Activated T-cell treated with anti-CD3 and anti-CD28 coated beads, Interleukin-2, amount 50 U/mL, for 72 hours (primary cell): Measurements from ENCODE around the gene LRIG1. TPM values are rescaled to one million over a fixed set of nuclear protein-coding genes. Genes with fewer than 3 reads are reported as not detected.

Experiments used
- ATAC-seq, 2 donors: fragments of 150-1000 bp; cut with Tn5 transposase; replicated peaks in 1 of 2; 2 replicates each; pipeline ENCODE4 v1.10.0; 2021; ENCODE audit warnings: moderate library complexity in 2 of 2, mild to moderate bottlenecking in 1 of 2
- DNase-seq, 2 donors: peaks; one replicate each; pipeline ENCODE4 v3.0.0; 2021 to 2022; ENCODE audit warnings: mixed read lengths in 1 of 2
- H3K27ac Mint-ChIP-seq: one replicate; pipeline ENCODE4 v1.8.0; 2022; ENCODE audit warnings: mild to moderate bottlenecking, moderate library complexity, mixed read lengths
- H3K27me3 Mint-ChIP-seq: one replicate; pipeline ENCODE4 v1.8.0; 2022; ENCODE audit warnings: low read depth, mixed read lengths
- H3K36me3 Mint-ChIP-seq, 2 donors: one replicate each; pipeline ENCODE4 v1.8.0; 2022; ENCODE audit warnings: mixed read lengths in 2 of 2, mild to moderate bottlenecking in 1 of 2; ENCODE audit not compliant: insufficient read depth in 2 of 2
- H3K4me1 Mint-ChIP-seq: one replicate; pipeline ENCODE4 v1.8.0; 2022; ENCODE audit warnings: low read depth, mixed read lengths
- H3K4me3 Mint-ChIP-seq, 2 donors: one replicate each; pipeline ENCODE4 v1.8.0; 2022; ENCODE audit warnings: mild to moderate bottlenecking in 2 of 2, mixed read lengths in 2 of 2, moderate library complexity in 2 of 2
- H3K9me3 Mint-ChIP-seq, 2 donors: one replicate each; pipeline ENCODE4 v1.8.0; 2022; ENCODE audit warnings: mixed read lengths in 2 of 2
- total RNA-seq, 2 donors: library from RNA; stranded (reverse); gene quantifications; one replicate each; pipeline ENCODE4 v1.2.3, GENCODE V29; 2022

LRIG1 gene
- total RNA-seq, 2 donors from 2014 or later = 21.6 to 44.8 TPM

GRCh38 chr3:66527246-66527645 is 26.4 kb upstream of the LRIG1 start:
- H3K9me3 Mint-ChIP-seq = no peaks in the 10 kb centered on the region

GRCh38 chr3:66525771-66526170 is 24.9 kb upstream of the LRIG1 start:
- H3K4me1 Mint-ChIP-seq = peaks cover 7% of the 10 kb centered on the region
- peaks cover 24% of the 10 kb centered on the region for H3K27me3 Mint-ChIP-seq
- ATAC-seq (no peak), DNase-seq (no peak)
- no peaks in the 10 kb centered on the region for H3K9me3 Mint-ChIP-seq
- no peak overlapping the region for H3K4me3 Mint-ChIP-seq
- no peak overlapping the region for H3K27ac Mint-ChIP-seq
- H3K36me3 Mint-ChIP-seq = peaks cover 0 to 1% of the 10 kb centered on the region in 2 donors

More at GRCh38 chr3:66527246-66527645, 26.4 kb upstream of the LRIG1 start:
- peaks cover 0 to 1% of the 10 kb centered on the region in 2 donors for H3K36me3 Mint-ChIP-seq
- DNase-seq = no peak
- no peak for ATAC-seq
- H3K27ac Mint-ChIP-seq = no peak overlapping the region
- peaks cover 7% of the 10 kb centered on the region for H3K4me1 Mint-ChIP-seq
- H3K27me3 Mint-ChIP-seq = peaks cover 24% of the 10 kb centered on the region
- H3K4me3 Mint-ChIP-seq = no peak overlapping the region

GRCh38 chr3:66520724-66521123 is 19.9 kb upstream of the LRIG1 start:
- H3K4me3 Mint-ChIP-seq = no peak overlapping the region
- H3K9me3 Mint-ChIP-seq = no peaks in the 10 kb centered on the region
- peaks cover 0 to 1% of the 10 kb centered on the region in 2 donors for H3K36me3 Mint-ChIP-seq
- peaks cover 7% of the 10 kb centered on the region for H3K4me1 Mint-ChIP-seq
- peaks cover 17% of the 10 kb centered on the region for H3K27me3 Mint-ChIP-seq
- ATAC-seq (no peak), DNase-seq (no peak)
- no peak overlapping the region for H3K27ac Mint-ChIP-seq

- no peaks in the 10 kb centered on the region for H3K9me3 Mint-ChIP-seq
- ATAC-seq = no peak
- no peaks in the 10 kb centered on the region for H3K4me1 Mint-ChIP-seq
- no peaks in the 10 kb centered on the region for H3K36me3 Mint-ChIP-seq
- no peaks in the 10 kb centered on the region for H3K27me3 Mint-ChIP-seq
- no peak overlapping the region for H3K4me3 Mint-ChIP-seq
- no peak overlapping the region for H3K27ac Mint-ChIP-seq
- no peak for DNase-seq
Measured at GRCh38 chr3:66518644-66519043, 17.8 kb upstream of the LRIG1 start.

- Mint-ChIP-seq H3K4me1 (no peaks in the 10 kb centered on the region), H3K36me3 (no peaks in the 10 kb centered on the region), H3K27me3 (no peaks in the 10 kb centered on the region), H3K9me3 (no peaks in the 10 kb centered on the region), H3K4me3 (no peak overlapping the region), H3K27ac (no peak overlapping the region)
- ATAC-seq (no peak), DNase-seq (no peak)
Measured at GRCh38 chr3:66518126-66518525, 17.3 kb upstream of the LRIG1 start.

- no peaks in the 10 kb centered on the region for H3K27me3 Mint-ChIP-seq
- ATAC-seq (no peak), DNase-seq (no peak)
- H3K4me3 Mint-ChIP-seq = no peak overlapping the region
- H3K36me3 Mint-ChIP-seq = no peaks in the 10 kb centered on the region
- no peaks in the 10 kb centered on the region for H3K9me3 Mint-ChIP-seq
- H3K4me1 Mint-ChIP-seq = no peaks in the 10 kb centered on the region
- no peak overlapping the region for H3K27ac Mint-ChIP-seq
Measured at GRCh38 chr3:66517241-66517640, 16.4 kb upstream of the LRIG1 start.

GRCh38 chr3:66508461-66508860 is 7.6 kb upstream of the LRIG1 start:
- ATAC-seq = no peak
- peaks cover 8% of the 10 kb centered on the region for H3K4me1 Mint-ChIP-seq

GRCh38 chr3:66507423-66508260 is 6.8 kb upstream of the LRIG1 start:
- no peaks in the 10 kb centered on the region for H3K9me3 Mint-ChIP-seq
- H3K27me3 Mint-ChIP-seq = peaks cover 11% of the 10 kb centered on the region
- no peak overlapping the region for H3K4me3 Mint-ChIP-seq
- no peak for DNase-seq
- peaks cover 16% of the 10 kb centered on the region for H3K4me1 Mint-ChIP-seq
- H3K27ac Mint-ChIP-seq = no peak overlapping the region
- no peaks in the 10 kb centered on the region for H3K36me3 Mint-ChIP-seq
- no peak for ATAC-seq

More at GRCh38 chr3:66508461-66508860, 7.6 kb upstream of the LRIG1 start:
- no peaks in the 10 kb centered on the region for H3K36me3 Mint-ChIP-seq
- no peak for DNase-seq
- no peak overlapping the region for H3K27ac Mint-ChIP-seq
- no peak overlapping the region for H3K4me3 Mint-ChIP-seq
- no peaks in the 10 kb centered on the region for H3K9me3 Mint-ChIP-seq
- peaks cover 4% of the 10 kb centered on the region for H3K27me3 Mint-ChIP-seq

- ATAC-seq (no peak), DNase-seq (no peak)
- Mint-ChIP-seq H3K27me3 (peaks cover 26% of the 10 kb centered on the region), H3K27ac (no peak overlapping the region), H3K4me3 (no peak overlapping the region), H3K4me1 (peaks cover 30% of the 10 kb centered on the region), H3K36me3 (no peaks in the 10 kb centered on the region), H3K9me3 (no peaks in the 10 kb centered on the region)
Measured at GRCh38 chr3:66506154-66506553, 5.3 kb upstream of the LRIG1 start.

- no peak for DNase-seq
- no peak overlapping the region for H3K27ac Mint-ChIP-seq
- no peaks in the 10 kb centered on the region for H3K36me3 Mint-ChIP-seq
- H3K27me3 Mint-ChIP-seq = peaks cover 27% of the 10 kb centered on the region
- H3K4me3 Mint-ChIP-seq = no peak overlapping the region
- H3K9me3 Mint-ChIP-seq = no peaks in the 10 kb centered on the region
- H3K4me1 Mint-ChIP-seq = peaks cover 32% of the 10 kb centered on the region
- ATAC-seq = no peak
Measured at GRCh38 chr3:66504850-66505641, 4.2 kb upstream of the LRIG1 start.

GRCh38 chr3:66502981-66503380 is 2.2 kb upstream of the LRIG1 start:
- no peaks in the 10 kb centered on the region for H3K9me3 Mint-ChIP-seq
- DNase-seq (no peak), ATAC-seq (no peak)
- H3K36me3 Mint-ChIP-seq = peaks cover 5 to 6% of the 10 kb centered on the region in 2 donors
- peaks cover 52% of the 10 kb centered on the region for H3K4me1 Mint-ChIP-seq
- peak overlapping the region in 1 of 2 donors; percentile 40 for H3K4me3 Mint-ChIP-seq
- peaks cover 40% of the 10 kb centered on the region for H3K27me3 Mint-ChIP-seq
- no peak overlapping the region for H3K27ac Mint-ChIP-seq

GRCh38 chr3:66502245-66502874 is 1.5 kb upstream of the LRIG1 start:
- Mint-ChIP-seq H3K4me1 (peaks cover 58% of the 10 kb centered on the region), H3K27me3 (peaks cover 40% of the 10 kb centered on the region), H3K9me3 (no peaks in the 10 kb centered on the region), H3K4me3 (peak overlapping the region; percentile 50 to 91), H3K27ac (no peak overlapping the region), H3K36me3 (peaks cover 5 to 6% of the 10 kb centered on the region in 2 donors)
- ATAC-seq (no peak), DNase-seq (no peak)
